ENCODE data around the gene SHLD2.
A peak's percentile ranks its signal among the peaks of the same experiment; 100 is the strongest.

SHLD2 gene

DNA sequence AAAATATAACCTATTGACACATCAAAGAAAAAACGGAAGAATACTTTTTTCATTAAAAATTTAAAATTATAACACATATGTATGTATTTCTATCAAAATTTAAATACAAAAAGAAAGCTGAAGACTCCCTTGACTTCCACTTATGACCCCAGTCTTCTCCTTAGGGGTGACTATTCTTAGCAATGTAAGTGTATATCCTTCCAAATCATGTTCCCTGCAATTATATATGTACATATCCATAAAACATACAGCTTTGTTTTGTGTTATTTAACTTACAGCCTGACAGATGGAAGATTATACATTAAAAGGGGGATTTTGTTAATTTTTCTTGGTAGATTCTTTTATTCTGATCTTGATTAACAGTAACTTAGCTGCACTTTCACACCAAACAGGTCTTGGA, 9.5 kb upstream of the SHLD2 start:
- Histone ChIP-seq H2BK15ac (ENCODE audit: low read length) (no peak overlapping the region), H3K4me3 (ENCODE audit: low read length in 2 of 2) (no peak overlapping the region), H3K4ac (ENCODE audit: low read length) (no peak overlapping the region), H3K9me3 (replicated peaks in 1 of 2; ENCODE audit: control insufficient read depth in 2 of 2, insufficient read depth in 1 of 2, low read depth in 1 of 2, low read length in 2 of 2) (peaks cover 0 to 5% of the 10 kb centered on the region in 2 donors), H3K4me2 (ENCODE audit: insufficient read depth, low read length, poor library complexity, severe bottlenecking) (no peak overlapping the region), H3K9ac (ENCODE audit: low read depth, low read length, poor library complexity) (no peak overlapping the region), H2AK5ac (ENCODE audit: low read depth, low read length) (no peak overlapping the region), H2BK5ac (ENCODE audit: low read length) (no peak overlapping the region), H3K23ac (ENCODE audit: low read depth, low read length, poor library complexity) (no peak overlapping the region), H4K91ac (ENCODE audit: low read depth, low read length, poor library complexity) (no peak overlapping the region), H3K79me1 (ENCODE audit: low read depth, low read length) (no peaks in the 10 kb centered on the region), H3K36me3 (replicated peaks in 1 of 2; ENCODE audit: control insufficient read depth in 2 of 2, insufficient read depth in 2 of 2, low read length in 2 of 2) (peaks cover 0 to 52% of the 10 kb centered on the region in 2 donors), H2BK12ac (ENCODE audit: low read length) (no peak overlapping the region), H3K27ac (replicated peaks; ENCODE audit: low read length) (no peak overlapping the region), H2AFZ (ENCODE audit: low read length) (no peak overlapping the region), H2BK120ac (ENCODE audit: low read depth, low read length) (no peak overlapping the region), H3K4me1 (ENCODE audit: control insufficient read depth in 2 of 2, insufficient read depth in 1 of 2, low read depth in 1 of 2, low read length in 2 of 2) (peaks cover 4 to 10% of the 10 kb centered on the region in 2 donors), H3K18ac (ENCODE audit: low read length) (no peak overlapping the region), H3K14ac (ENCODE audit: low read length) (no peak overlapping the region), H3K27me3 (ENCODE audit: control insufficient read depth in 3 of 3, insufficient read depth in 3 of 3, low read depth in 1 of 3, low read length in 3 of 3) (no peaks in the 10 kb centered on the region), H4K8ac (ENCODE audit: low read depth, low read length) (no peak overlapping the region)
- whole genome bisulfite sequencing, 2 donors (ENCODE audit: extremely low coverage in 2 of 2, insufficient read length in 2 of 2, insufficient replicate concordance in 1 of 2): no CpG with 5 or more reads among the region's 1 CpG
- DNase-seq (ENCODE audit: low spot score): no peak

GRCh38 chr10:87089746-87090145, 5.3 kb upstream of the SHLD2 start:
- Histone ChIP-seq H3K27me3 (ENCODE audit: control insufficient read depth in 3 of 3, insufficient read depth in 3 of 3, low read depth in 1 of 3, low read length in 3 of 3) (no peaks in the 10 kb centered on the region), H3K4me3 (ENCODE audit: low read length in 2 of 2) (no peak overlapping the region), H3K23ac (ENCODE audit: low read depth, low read length, poor library complexity) (no peak overlapping the region), H2BK5ac (ENCODE audit: low read length) (no peak overlapping the region), H3K79me1 (ENCODE audit: low read depth, low read length) (no peaks in the 10 kb centered on the region), H3K4ac (ENCODE audit: low read length) (no peak overlapping the region), H2BK12ac (ENCODE audit: low read length) (no peak overlapping the region), H4K8ac (ENCODE audit: low read depth, low read length) (no peak overlapping the region), H4K91ac (ENCODE audit: low read depth, low read length, poor library complexity) (no peak overlapping the region), H3K27ac (replicated peaks; ENCODE audit: low read length) (no peak overlapping the region), H3K9ac (ENCODE audit: low read depth, low read length, poor library complexity) (no peak overlapping the region), H2AK5ac (ENCODE audit: low read depth, low read length) (no peak overlapping the region), H2BK15ac (ENCODE audit: low read length) (no peak overlapping the region), H3K4me1 (ENCODE audit: control insufficient read depth in 2 of 2, insufficient read depth in 1 of 2, low read depth in 1 of 2, low read length in 2 of 2) (peaks cover 2 to 15% of the 10 kb centered on the region in 2 donors), H2AFZ (ENCODE audit: low read length) (no peak overlapping the region), H2BK120ac (ENCODE audit: low read depth, low read length) (no peak overlapping the region), H3K14ac (ENCODE audit: low read length) (no peak overlapping the region), H3K18ac (ENCODE audit: low read length) (no peak overlapping the region), H3K4me2 (ENCODE audit: insufficient read depth, low read length, poor library complexity, severe bottlenecking) (no peak overlapping the region), H3K36me3 (replicated peaks in 1 of 2; ENCODE audit: control insufficient read depth in 2 of 2, insufficient read depth in 2 of 2, low read length in 2 of 2) (peaks cover 0 to 50% of the 10 kb centered on the region in 2 donors), H3K9me3 (replicated peaks in 1 of 2; ENCODE audit: control insufficient read depth in 2 of 2, insufficient read depth in 1 of 2, low read depth in 1 of 2, low read length in 2 of 2) (peaks cover 0 to 5% of the 10 kb centered on the region in 2 donors)
- no peak for DNase-seq (ENCODE audit: low spot score)
- no CpG with 5 or more reads among the region's 4 CpGs for WGBS, 2 donors (ENCODE audit: extremely low coverage in 2 of 2, insufficient read length in 2 of 2, insufficient replicate concordance in 1 of 2)

DNA sequence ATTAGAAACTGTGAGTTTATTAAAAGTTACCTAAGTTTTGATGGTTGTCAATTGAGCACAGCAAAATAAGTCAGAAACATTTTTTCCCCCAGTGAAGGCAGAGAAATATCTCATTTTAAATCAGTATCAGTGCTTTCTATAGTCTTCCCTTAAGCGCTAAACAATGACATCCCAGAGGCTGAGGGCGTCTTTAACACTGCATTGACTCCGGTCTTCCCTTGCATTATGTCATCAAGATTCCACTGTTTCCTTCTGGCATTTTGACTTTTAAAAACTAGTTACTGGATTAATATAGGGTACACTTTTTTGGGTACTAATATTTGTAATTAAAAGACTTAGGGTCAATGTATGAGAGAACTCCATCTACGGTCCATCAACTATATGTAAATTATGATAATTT, 4.2 kb upstream of the SHLD2 start:
- H3K14ac ChIP-seq (ENCODE audit: low read length): no peak overlapping the region
- no peak overlapping the region for H3K4me3 ChIP-seq (ENCODE audit: low read length in 2 of 2)
- H4K8ac ChIP-seq (ENCODE audit: low read depth, low read length): no peak overlapping the region
- H3K4me1 ChIP-seq (ENCODE audit: control insufficient read depth in 2 of 2, insufficient read depth in 1 of 2, low read depth in 1 of 2, low read length in 2 of 2): peaks cover 2 to 17% of the 10 kb centered on the region in 2 donors
- H3K9me3 ChIP-seq (replicated peaks in 1 of 2; ENCODE audit: control insufficient read depth in 2 of 2, insufficient read depth in 1 of 2, low read depth in 1 of 2, low read length in 2 of 2): peaks cover 0 to 5% of the 10 kb centered on the region in 2 donors
- H3K23ac ChIP-seq (ENCODE audit: low read depth, low read length, poor library complexity): no peak overlapping the region
- H3K4ac ChIP-seq (ENCODE audit: low read length): no peak overlapping the region
- H3K18ac ChIP-seq (ENCODE audit: low read length): no peak overlapping the region
- no CpG with 5 or more reads among the region's 4 CpGs for WGBS, 2 donors (ENCODE audit: extremely low coverage in 2 of 2, insufficient read length in 2 of 2, insufficient replicate concordance in 1 of 2)
- H2AK5ac ChIP-seq (ENCODE audit: low read depth, low read length): no peak overlapping the region
- H3K36me3 ChIP-seq (replicated peaks in 1 of 2; ENCODE audit: control insufficient read depth in 2 of 2, insufficient read depth in 2 of 2, low read length in 2 of 2): peaks cover 0 to 40% of the 10 kb centered on the region in 2 donors
- DNase-seq (ENCODE audit: low spot score): no peak
- no peak overlapping the region for H2BK120ac ChIP-seq (ENCODE audit: low read depth, low read length)
- H2BK15ac ChIP-seq (ENCODE audit: low read length): no peak overlapping the region
- no peak overlapping the region for H4K91ac ChIP-seq (ENCODE audit: low read depth, low read length, poor library complexity)
- H3K27ac ChIP-seq (replicated peaks; ENCODE audit: low read length): no peak overlapping the region
- no peaks in the 10 kb centered on the region for H3K27me3 ChIP-seq (ENCODE audit: control insufficient read depth in 3 of 3, insufficient read depth in 3 of 3, low read depth in 1 of 3, low read length in 3 of 3)
- H2AFZ ChIP-seq (ENCODE audit: low read length): no peak overlapping the region
- H3K9ac ChIP-seq (ENCODE audit: low read depth, low read length, poor library complexity): no peak overlapping the region
- no peaks in the 10 kb centered on the region for H3K79me1 ChIP-seq (ENCODE audit: low read depth, low read length)
- no peak overlapping the region for H3K4me2 ChIP-seq (ENCODE audit: insufficient read depth, low read length, poor library complexity, severe bottlenecking)
- H2BK12ac ChIP-seq (ENCODE audit: low read length): no peak overlapping the region
- no peak overlapping the region for H2BK5ac ChIP-seq (ENCODE audit: low read length)

DNA sequence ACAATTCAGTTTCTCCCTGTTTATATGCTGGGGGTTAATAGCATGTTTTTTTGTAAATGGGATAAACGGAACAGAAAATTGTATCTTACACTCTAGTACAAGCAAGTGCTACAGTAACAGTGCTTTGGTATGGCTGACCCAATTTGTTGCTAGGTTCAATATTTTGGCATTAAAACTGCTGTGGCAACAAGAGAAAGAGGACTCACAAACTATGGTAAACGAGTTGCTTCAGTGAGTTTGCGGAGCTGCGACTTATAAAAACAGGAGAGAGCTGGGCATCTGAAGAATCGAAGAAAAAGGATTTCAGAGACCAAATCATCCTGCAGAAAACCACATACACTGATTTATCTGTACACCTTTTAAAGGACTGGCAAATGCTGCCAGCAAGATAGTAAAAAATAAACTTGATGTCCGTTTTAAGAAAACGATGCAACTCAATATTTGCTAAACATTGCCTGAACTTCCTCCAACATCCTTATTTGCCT, 2.6 kb upstream of the SHLD2 start:
- Histone ChIP-seq H3K27ac (replicated peaks; ENCODE audit: low read length) (no peak overlapping the region), H3K23ac (ENCODE audit: low read depth, low read length, poor library complexity) (no peak overlapping the region), H3K14ac (ENCODE audit: low read length) (no peak overlapping the region), H3K4me3 (ENCODE audit: low read length in 2 of 2) (peak overlapping the region; percentile 76 to 78), H3K36me3 (replicated peaks in 1 of 2; ENCODE audit: control insufficient read depth in 2 of 2, insufficient read depth in 2 of 2, low read length in 2 of 2) (peaks cover 0 to 45% of the 10 kb centered on the region in 2 donors), H2BK15ac (ENCODE audit: low read length) (no peak overlapping the region), H2AK5ac (ENCODE audit: low read depth, low read length) (no peak overlapping the region), H2BK120ac (ENCODE audit: low read depth, low read length) (no peak overlapping the region), H3K4ac (ENCODE audit: low read length) (no peak overlapping the region), H3K79me1 (ENCODE audit: low read depth, low read length) (no peaks in the 10 kb centered on the region), H3K27me3 (ENCODE audit: control insufficient read depth in 3 of 3, insufficient read depth in 3 of 3, low read depth in 1 of 3, low read length in 3 of 3) (no peaks in the 10 kb centered on the region), H3K4me2 (ENCODE audit: insufficient read depth, low read length, poor library complexity, severe bottlenecking) (peak overlapping the region; percentile 58), H3K4me1 (ENCODE audit: control insufficient read depth in 2 of 2, insufficient read depth in 1 of 2, low read depth in 1 of 2, low read length in 2 of 2) (peaks cover 2 to 20% of the 10 kb centered on the region in 2 donors), H3K9me3 (replicated peaks in 1 of 2; ENCODE audit: control insufficient read depth in 2 of 2, insufficient read depth in 1 of 2, low read depth in 1 of 2, low read length in 2 of 2) (peaks cover 0 to 8% of the 10 kb centered on the region in 2 donors), H4K8ac (ENCODE audit: low read depth, low read length) (no peak overlapping the region), H3K9ac (ENCODE audit: low read depth, low read length, poor library complexity) (no peak overlapping the region), H2BK12ac (ENCODE audit: low read length) (no peak overlapping the region), H4K91ac (ENCODE audit: low read depth, low read length, poor library complexity) (no peak overlapping the region), H2BK5ac (ENCODE audit: low read length) (no peak overlapping the region), H2AFZ (ENCODE audit: low read length) (peak overlapping the region; percentile 43), H3K18ac (ENCODE audit: low read length) (no peak overlapping the region)
- no CpG with 5 or more reads among the region's 7 CpGs for WGBS, 2 donors (ENCODE audit: extremely low coverage in 2 of 2, insufficient read length in 2 of 2, insufficient replicate concordance in 1 of 2)
- no peak for DNase-seq (ENCODE audit: low spot score)

Data from neuronal stem cell (in vitro differentiated cells).